NB4 (cell line): Measurements from ENCODE around the gene TNS1.

Experiments
- DNase-seq: peaks from one replicate; pipeline ENCODE4 v3.0.0; 2010; ENCODE audit warnings: low read depth
- H3K4me3 ChIP-seq: one replicate; pipeline ENCODE4 v1.5.1; 2011; ENCODE audit warnings: mild to moderate bottlenecking, low read depth, low read length, moderate library complexity
- MAX ChIP-seq: IDR thresholded peaks from 2 replicates; pipeline ENCODE4 v1.6.1; 2011; ENCODE audit warnings: low read depth, low read length
- MYC ChIP-seq: IDR thresholded peaks from 2 replicates; pipeline ENCODE4 v1.6.1; 2011; ENCODE audit warnings: low read depth, low read length
- POLR2A ChIP-seq: IDR thresholded peaks from 2 replicates; pipeline ENCODE4 v1.6.1; 2011; ENCODE audit warnings: mild to moderate bottlenecking; ENCODE audit not compliant: insufficient read length; ENCODE audit errors: extremely low read depth
- TF ChIP-seq, protein P1 (sequence below): IDR thresholded peaks from one replicate; pipeline ENCODE4 v1.5.1; 2012; ENCODE audit warnings: low read depth, low read length

TNS1 gene

DNA sequence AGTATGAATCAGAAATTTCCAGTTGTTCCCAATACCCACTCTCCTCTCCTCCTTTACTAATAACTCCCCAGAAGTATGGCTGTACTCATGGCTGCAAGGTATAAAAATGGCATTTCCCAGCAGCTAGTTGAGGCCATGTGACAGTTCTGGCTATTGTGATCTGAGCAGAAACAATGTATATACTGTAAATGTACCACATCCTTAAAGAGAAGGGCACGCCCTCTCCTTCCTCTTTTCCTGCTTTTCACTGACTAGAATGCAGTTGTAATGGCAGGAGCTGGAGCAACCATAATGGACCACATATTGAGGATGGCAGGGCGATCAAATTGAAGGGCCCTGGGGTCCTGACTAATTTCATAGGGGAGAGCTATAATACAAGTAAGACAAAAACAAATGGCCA is 211.2 kb downstream of the TNS1 start:
- no peak overlapping the region for H3K4me3 ChIP-seq
- no peak for TF ChIP-seq POLR2A
- TF ChIP-seq, protein P1, sequence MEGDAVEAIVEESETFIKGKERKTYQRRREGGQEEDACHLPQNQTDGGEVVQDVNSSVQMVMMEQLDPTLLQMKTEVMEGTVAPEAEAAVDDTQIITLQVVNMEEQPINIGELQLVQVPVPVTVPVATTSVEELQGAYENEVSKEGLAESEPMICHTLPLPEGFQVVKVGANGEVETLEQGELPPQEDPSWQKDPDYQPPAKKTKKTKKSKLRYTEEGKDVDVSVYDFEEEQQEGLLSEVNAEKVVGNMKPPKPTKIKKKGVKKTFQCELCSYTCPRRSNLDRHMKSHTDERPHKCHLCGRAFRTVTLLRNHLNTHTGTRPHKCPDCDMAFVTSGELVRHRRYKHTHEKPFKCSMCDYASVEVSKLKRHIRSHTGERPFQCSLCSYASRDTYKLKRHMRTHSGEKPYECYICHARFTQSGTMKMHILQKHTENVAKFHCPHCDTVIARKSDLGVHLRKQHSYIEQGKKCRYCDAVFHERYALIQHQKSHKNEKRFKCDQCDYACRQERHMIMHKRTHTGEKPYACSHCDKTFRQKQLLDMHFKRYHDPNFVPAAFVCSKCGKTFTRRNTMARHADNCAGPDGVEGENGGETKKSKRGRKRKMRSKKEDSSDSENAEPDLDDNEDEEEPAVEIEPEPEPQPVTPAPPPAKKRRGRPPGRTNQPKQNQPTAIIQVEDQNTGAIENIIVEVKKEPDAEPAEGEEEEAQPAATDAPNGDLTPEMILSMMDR = no peak
- TF ChIP-seq MAX = no peak
- no peak for TF ChIP-seq MYC
- DNase-seq = no peak

- DNase-seq = no peak
- no peak overlapping the region for H3K4me3 ChIP-seq
- TF ChIP-seq POLR2A = no peak
- TF ChIP-seq, protein P1 = no peak
- no peak for TF ChIP-seq MYC
- TF ChIP-seq MAX = no peak
Observed at GRCh38 chr2:217790681-217791392, 212.0 kb downstream of the TNS1 start.

DNA sequence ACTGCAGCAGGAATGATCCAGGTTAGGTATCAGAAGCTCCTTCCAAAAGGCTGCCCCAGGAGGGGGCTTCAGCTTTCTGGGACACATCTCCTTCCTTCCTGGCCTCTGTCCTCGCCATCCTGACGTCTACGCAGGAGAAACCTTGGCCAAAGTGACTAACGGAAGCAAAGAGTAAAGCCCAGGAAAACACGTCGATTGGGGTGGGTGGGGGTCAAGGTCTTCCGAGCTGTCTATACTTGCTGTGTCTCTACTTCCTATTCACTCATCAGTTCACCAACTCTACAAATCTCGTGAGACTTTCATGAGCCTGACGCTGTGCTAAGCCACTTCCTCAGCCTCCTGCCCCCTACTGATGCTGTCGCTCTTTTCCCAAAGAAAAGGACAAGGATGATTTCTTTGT is 212.6 kb downstream of the TNS1 start:
- no peak overlapping the region for H3K4me3 ChIP-seq
- peak; percentile 49 for DNase-seq
- no peak for TF ChIP-seq MYC
- TF ChIP-seq, protein P1 = no peak
- TF ChIP-seq MAX = no peak
- TF ChIP-seq POLR2A = no peak

GRCh38 chr2:217789736-217790181 is 213.0 kb downstream of the TNS1 start:
- TF ChIP-seq, protein P1 = no peak
- no peak for TF ChIP-seq MYC
- no peak for TF ChIP-seq MAX
- no peak for TF ChIP-seq POLR2A
- no peak for DNase-seq
- H3K4me3 ChIP-seq = no peak overlapping the region

DNA sequence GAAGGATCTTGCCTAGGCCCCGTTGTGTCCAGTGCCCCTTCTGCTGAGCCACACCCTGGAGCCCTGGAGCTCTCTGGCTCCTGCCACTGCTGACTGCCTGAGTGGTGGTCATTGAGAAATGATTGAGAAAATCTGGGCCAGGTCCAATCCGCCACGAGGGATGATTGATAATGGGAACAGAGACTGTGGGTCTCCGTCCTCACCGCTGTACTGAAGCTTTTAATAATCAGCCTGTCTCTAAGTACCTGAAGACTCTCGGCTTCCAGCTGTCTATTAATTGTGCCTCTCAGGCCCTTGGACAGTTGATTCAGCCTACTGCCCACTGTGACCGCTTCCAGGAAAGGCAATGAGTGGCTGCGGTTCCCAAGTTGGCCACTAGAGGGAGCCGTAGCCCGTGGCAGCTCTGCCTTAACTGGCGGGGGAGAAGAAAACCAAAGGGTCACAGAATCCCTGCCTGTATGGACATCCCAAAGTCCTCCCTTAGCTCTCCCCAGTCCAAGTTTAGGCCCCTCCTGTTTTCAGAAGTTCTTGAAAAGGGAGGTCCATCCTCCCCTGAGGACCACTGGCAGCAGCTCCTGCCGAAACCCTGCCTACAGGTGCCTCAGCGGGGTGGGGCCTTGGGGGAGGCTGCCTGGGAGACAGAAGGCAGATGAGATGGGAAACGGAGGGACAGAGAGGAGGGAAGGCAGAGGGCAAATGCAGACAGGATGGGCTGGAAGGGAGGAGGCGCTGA is 213.6 kb downstream of the TNS1 start:
- DNase-seq = peak; percentile 74
- TF ChIP-seq MYC = no peak
- no peak for TF ChIP-seq POLR2A
- TF ChIP-seq, protein P1 = peak; percentile 99
- no peak overlapping the region for H3K4me3 ChIP-seq

- DNase-seq = no peak
- TF ChIP-seq MYC = no peak
- no peak for TF ChIP-seq POLR2A
- TF ChIP-seq, protein P1 = no peak
- TF ChIP-seq MAX = no peak
Observed at GRCh38 chr2:217788669-217789002, 214.2 kb downstream of the TNS1 start.

More at GRCh38 chr2:217788669-217789002, 214.2 kb downstream of the TNS1 start:
- H3K4me3 ChIP-seq = no peak overlapping the region
